OCI-M2 (cell line): ENCODE data around the gene DLL3.
A peak's percentile ranks its signal among the peaks of the same experiment; 100 is the strongest.
"Not testable (repeated sequence)": the region's sequence is repeated elsewhere in the genome, so short reads cannot be mapped to it uniquely, and the experiment has no call there.

ENCODE experiments used
- DNase-seq: peaks from one replicate; lab custom pipeline; 2025; ENCODE audit not compliant: unreplicated experiment; lab: John Stamatoyannopoulos, UW

The DLL3 gene, protein sequence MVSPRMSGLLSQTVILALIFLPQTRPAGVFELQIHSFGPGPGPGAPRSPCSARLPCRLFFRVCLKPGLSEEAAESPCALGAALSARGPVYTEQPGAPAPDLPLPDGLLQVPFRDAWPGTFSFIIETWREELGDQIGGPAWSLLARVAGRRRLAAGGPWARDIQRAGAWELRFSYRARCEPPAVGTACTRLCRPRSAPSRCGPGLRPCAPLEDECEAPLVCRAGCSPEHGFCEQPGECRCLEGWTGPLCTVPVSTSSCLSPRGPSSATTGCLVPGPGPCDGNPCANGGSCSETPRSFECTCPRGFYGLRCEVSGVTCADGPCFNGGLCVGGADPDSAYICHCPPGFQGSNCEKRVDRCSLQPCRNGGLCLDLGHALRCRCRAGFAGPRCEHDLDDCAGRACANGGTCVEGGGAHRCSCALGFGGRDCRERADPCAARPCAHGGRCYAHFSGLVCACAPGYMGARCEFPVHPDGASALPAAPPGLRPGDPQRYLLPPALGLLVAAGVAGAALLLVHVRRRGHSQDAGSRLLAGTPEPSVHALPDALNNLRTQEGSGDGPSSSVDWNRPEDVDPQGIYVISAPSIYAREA

GRCh38 chr19:39498798-39499642 is at the start of gene DLL3:
Gene DLL3 (plus strand): TSS chr19:39498947. CDS start chr19:39498975, 28 bp downstream.
- no peak for DNase-seq

DNA sequence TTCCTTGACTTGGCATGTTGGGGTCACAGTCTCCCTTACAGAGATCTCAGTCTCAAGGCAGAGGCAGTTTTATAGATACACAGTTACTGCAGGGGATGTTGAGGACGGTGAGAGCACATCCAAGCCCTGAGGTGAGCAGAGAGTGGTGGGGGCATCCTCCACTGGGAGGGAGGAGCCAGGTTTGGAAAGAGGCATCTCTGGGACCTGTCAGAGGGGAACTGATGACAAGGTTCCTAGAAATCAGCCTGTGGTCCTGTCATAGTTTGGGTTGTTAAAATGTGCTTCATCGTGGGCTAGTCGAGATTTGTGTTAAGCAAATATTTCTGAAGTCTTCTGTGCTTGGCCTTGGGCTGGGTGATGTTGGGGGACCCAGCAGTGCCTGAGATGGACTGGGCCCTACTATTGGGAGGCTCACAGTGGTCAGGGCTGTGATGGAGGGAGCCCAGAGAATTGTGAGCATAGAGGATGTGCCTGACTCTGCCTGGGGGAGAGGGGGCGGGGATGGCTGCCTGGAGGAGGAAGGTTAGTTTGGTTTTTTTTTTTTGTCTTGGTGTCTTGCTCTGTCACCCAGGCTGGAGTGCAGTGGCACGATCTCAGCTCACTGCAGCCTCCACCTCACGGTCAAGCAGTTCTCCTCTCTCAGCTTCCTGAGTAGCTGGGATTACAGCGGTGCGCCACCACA is 49.5 kb upstream of the DLL3 start:
- DNase-seq: no peak

DNA sequence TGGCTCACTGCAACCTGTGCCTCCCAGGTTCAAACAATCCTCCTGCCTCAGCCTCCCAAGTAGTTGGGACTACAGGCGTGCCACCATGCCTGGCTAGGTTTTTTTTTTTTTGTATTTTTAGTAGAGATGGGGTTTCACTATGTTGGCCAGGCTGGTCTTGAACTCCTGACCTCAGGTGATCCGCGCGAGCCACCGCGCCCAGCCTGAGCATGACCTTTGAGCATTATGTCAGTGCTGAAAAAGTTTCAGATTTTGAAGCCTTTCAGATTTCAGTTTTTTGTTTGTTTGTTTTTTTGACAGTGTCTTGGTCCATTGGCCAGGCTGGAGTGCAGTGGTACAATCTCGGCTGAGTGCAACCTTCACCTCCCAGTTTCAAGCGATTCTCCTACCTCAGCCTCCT is 47.5 kb upstream of the DLL3 start:
- DNase-seq: not testable (repeated sequence)

- DNase-seq: no peak
Measured at GRCh38 chr19:39463403-39463802, 35.3 kb upstream of the DLL3 start.

DNA sequence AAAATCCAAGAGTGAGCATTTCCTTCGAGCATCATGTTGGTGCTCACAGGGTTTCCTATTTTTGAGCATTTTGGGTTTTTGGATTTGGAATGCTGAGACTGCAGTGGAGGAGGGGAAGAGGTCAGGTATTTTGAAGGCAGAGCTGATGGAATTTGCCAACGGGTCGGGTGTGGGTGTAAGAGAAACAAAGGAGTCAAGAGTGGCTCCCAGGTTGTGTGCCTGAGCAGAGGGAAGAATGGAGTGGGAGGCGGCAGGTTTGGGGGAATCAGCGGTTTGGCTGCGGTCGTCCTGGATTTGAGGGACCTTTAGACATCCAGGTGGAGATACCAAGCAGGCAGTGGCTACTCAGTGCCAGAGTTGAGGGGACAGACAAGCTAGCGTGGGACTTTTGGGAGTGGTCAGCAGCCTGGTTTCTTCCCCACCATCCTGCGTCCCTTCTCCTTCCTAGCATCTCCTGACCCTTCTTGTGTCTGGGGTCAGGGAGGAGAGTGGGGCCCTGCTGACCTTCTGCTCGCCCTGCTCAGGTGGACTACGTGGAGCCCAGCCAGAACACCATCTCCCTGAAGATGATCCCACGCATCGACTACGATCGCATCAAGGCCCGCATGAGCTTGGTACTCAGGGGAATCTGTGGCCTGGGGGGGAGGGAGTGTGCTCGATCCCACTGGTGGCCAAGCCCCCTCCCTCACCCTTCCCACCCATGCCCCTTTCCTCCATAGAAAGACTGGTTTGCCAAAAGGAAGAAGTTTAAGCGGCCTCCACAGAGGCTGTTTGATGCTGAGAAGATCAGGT is 32.6 kb upstream of the DLL3 start:
- DNase-seq: no peak

- DNase-seq: no peak
Measured at GRCh38 chr19:39467941-39468340, 30.8 kb upstream of the DLL3 start.

DNA sequence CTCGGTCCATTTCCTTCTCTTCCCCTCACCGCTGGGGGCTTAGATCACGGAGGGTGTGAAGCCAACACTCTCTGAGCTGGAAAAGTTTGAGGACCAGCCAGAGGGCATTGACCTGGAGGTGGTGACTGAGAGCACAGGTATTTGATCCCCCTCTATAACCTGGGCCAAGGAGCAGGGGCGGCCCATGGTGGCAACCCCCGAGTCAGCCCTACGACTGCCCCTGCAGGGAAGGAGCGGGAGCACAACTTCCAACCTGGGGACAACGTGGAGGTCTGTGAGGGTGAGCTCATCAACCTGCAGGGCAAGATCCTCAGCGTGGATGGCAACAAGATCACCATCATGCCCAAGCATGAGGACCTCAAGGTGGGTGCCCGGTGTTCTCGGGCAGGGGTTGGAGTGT is 29.7 kb upstream of the DLL3 start:
- DNase-seq: no peak

DNA sequence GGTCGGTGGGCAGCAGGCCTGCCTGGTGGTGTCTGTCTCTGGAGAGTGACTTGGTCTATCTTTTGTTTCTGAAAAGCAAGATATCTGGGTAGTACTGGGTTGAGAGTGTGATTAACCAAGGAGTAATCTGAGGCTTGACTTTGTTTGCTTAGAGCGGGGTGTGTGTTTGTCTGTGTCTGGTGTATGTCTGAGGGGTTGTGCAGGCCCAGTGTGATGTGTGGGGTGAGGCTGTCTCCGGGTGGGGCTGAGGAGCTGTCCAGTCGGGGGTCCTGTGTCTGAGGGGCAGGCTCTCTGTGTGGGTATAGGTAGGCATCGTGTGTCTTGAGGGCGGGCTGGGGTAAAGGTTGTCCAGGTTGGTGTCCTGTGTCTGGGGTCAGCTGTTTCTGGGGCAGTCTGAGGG is 29.2 kb upstream of the DLL3 start:
- DNase-seq: no peak

DNA sequence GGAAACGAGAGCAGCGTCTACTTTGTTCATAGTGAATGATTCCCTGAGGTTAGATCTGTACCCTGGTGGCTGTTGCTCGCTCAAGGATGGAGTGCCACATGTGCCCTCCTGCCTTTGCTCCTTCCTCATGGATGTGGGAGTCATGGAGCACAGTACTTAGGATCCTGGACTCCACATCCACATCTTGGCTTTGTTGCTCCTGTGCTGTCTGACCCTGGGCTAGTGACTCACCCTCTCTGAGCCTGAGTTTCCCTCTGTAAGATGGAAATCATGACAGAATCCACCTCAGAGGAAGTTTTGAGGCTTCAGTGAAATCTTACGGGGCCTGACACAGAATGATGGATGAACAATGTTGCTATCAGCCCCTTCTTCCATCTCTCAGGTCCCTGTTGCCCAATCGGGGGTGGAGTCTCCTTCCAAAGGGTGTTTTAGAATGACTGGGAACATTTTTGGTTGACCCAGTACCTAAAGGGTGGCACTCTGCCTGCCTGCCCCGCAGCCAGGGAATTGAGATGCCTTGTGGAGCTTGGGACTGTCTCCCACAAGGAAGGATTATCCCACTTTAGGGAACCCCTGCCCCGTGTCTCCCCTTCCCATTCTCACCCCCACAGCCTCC is 27.9 kb upstream of the DLL3 start:
- no peak for DNase-seq

DNA sequence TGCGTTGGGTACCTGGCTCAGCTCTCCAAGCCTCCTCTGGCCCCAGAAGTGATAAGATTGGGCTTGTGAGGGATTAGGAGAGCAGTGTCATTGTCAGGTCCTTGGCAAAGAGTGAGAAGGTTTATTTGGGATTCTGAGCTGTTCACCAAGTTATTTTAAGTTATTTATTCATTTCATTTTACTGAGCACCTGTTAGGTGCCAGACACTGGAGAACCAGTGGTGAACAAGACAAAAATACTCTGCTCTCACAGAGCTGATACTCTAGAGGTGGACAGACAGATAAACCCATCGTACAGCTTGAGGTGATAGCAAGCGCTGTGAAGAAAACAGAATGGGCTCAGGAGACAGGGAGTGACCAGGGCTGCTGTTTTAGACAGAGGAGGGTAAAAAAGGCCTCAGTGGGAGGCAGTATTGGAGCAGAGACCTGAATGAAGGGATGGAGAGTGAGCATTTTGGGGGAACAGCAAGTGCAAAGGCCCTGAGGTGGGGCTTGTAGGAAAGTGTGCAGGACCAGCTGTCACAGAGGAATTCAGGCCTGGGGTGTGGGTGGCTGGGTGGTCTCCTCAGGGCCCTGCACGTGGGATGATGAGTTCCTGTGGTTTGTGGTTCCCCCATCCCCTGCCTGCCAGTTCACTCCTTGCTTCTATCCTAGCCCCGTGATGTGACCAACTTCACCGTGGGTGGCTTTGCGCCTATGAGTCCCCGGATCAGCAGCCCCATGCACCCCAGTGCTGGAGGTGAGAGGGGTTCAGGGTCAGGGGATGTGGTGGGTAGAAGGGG is 26.8 kb upstream of the DLL3 start:
- DNase-seq: no peak

- DNase-seq: no peak
Measured at GRCh38 chr19:39472746-39473442, 25.9 kb upstream of the DLL3 start.

DNA sequence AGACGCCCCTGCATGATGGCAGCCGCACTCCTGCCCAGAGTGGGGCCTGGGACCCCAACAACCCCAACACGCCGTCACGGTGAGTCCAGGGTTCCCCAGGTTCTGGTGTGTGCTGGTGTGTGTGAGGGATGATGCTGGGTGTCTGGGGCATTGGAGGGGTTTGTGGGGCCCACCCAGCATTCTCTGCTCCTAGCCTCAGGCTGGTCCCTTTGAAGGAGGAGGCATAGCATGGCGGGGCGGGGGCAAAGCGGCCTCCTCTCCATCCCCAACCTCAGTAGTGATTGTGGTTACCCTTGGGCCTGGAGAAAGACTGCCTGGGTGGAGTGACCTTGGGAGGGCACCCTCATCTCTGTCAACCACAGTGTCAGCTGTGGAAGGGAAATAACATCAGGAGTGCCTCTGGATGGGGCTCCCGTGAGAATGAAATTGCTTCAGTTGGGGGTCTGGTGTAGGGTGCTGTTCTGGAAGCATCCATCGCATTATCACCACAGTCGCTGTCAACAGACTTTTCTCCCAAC is 25.2 kb upstream of the DLL3 start:
- DNase-seq: no peak

DNA sequence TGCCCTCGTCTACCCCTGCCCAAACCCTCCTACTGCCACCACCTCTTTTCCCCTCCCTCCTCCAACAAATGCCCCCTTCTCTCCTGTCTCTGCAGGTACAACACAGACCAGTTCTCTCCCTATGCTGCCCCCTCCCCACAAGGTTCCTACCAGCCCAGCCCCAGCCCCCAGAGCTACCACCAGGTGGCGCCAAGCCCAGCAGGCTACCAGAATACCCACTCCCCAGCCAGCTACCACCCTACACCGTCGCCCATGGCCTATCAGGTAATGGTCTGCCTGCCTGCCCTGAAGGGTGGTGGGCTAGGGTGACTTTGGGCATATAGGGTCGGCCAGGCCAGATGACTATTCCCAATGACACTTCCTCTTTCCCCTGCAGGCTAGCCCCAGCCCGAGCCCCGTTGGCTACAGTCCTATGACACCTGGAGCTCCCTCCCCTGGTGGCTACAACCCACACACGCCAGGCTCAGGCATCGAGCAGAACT is 24.6 kb upstream of the DLL3 start:
- DNase-seq: peak; percentile 38

DNA sequence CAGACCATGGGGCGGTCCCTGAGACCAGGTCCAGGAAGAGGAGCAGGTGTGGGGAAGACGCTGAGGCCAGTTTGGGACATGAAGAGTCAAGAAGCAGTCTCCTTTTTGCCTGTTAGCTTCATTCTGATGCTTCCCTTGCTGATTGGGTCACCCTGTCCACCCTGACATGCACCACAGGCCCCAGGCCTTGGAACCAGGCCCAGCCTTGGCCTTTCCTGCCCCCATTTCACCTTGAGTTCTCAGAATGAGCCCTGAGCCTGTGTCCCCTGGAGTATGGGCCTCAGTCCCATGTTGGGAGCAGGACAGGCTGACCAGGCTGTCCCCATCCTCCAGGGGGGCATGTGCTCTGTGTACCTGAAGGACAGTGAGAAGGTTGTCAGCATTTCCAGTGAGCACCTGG is 23.0 kb upstream of the DLL3 start:
- no peak for DNase-seq

- not testable (repeated sequence) for DNase-seq
Measured at GRCh38 chr19:39479319-39479801, 19.4 kb upstream of the DLL3 start.

- DNase-seq: peak; percentile 94
Measured at GRCh38 chr19:39479916-39480315, 18.8 kb upstream of the DLL3 start.

DNA sequence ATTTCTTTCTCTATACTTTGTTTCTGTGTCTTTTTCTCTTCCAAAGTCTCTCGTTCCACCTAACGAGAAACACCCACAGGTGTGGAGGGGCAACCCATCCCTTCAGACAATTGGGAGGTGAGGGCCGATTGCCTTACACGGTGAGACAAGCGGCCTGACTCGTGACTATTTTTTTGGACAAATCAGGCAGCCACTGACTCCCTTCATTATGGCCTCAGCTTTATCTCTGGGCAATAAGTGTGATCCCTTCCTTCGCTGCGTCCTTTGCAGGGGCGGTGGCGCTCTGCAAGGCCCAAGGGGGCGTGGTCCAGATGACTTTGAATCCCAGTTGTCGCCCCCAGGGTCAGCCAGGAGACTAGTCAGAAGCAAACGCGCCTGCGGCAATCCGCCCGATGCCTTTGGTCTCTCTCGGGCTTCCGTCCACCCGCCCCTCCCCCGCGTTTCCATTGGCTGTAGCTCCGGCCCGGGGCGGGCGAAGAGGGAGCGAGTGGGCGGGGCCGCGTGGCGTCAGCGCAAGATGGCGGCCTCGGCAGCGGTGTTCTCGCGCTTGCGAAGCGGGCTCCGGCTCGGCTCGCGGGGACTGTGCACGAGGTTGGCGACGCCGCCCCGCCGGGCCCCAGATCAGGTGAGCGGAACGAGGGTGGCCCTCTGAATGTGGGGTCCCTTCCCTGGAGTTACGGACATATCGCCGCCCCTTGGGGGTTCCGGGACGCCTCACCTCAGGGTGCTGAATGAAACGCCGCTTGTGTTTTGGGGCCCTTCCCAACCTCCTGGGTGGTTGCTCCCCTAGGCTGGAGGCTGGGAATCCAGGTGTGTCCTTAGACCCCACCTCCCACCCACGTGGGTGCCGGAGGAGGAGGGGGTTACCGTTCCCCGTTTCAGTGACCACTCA is 18.2 kb upstream of the DLL3 start, which contains the start of gene TIMM50:
Gene TIMM50 (plus strand): TSS at position 502 of the 892 bp plus-strand sequence. CDS start 16 bp downstream, at position 518.
- peak; percentile 100 for DNase-seq
